ENCODE results near the gene HSPA5.
"Not testable (repeated sequence)": the region's sequence is repeated elsewhere in the genome, so short reads cannot be mapped to it uniquely, and the experiment has no call there.

HSPA5 gene

DNA sequence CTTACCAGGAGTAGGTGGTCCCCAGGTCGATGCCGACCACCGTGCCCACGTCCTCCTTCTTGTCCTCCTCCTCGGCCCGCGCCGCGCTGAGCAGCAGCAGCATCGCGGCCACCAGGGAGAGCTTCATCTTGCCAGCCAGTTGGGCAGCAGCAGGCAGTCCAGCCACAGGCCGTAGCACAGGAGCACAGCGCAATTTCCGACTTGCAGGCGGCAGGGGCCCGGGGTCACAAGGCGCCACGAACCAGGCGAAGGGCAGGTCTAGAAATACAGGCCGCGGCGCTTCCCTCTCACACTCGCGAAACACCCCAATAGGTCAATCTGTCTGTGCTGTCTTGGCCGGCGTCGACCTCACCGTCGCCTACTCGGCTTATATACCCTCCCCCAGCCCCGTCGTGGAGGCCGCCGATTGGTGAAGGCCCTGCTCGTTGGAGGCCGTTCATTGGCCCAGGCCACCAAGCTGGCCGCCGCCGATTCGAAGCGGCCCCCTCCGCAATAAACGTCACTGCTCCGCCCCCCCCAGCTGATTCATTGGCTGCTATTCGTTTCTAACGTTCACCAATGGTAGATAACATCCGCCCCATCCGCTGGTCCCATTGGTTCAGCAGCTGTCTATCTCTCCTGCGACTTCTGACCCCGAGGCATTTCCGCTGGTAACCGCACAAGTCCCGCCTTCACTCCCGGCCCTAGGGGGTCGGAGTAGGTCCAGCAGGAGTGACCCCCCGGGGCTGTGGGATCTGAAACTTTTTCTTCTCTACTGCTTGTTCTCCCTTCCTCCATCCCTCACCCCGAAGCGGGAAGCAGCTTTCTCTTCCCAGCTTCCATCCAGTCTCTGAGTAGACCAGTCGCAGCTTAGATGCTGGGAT lies at the start of gene HSPA5:
TSS of gene HSPA5 (minus strand) at position 344 of the 863 bp plus-strand sequence. CDS start at position 127, 217 bp downstream.
- DNase-seq: peak; percentile 100

DNA sequence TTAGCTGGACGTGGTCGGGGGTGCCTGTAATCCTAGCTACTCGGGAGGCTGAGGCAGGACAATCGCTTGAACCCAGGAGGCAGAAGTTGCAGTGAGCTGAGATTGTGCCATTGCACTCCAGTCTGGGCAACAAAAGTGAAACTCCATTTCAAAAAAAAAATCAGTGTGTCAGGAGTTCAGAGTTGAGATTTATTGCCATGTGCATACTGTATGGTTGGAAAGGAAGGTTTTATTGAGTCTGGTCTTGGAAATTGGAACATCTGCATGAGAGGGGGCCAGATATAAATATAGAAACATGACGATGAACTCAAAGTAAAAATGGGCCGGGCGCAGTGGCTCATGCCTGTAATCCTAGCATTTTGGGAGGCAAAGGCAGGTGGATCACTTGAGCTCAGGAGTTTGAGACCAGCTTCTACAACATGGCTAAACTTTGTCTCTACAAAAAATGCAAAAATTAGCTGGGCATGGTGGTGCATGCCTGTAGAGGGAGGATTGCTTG lies 45.8 kb upstream of the HSPA5 start:
- DNase-seq: not testable (repeated sequence)

DNA sequence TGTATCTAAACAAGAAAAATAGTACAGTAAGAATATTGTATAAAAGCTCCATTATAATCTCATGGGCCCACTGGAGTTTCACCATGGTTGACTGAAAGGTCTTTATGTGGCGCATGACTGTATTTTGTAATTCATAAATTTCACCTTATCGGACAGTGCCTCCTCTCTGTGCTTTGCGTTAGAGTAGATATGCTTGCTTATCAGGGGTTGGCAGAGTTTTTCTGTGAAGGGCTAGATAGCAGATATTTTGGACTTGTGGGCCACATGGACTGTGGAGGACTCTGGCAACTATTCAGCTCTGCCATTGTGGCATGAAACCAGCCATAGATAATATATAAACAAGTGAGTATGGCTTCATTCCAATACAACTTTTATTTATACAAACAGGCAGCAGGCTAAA lies 43.7 kb upstream of the HSPA5 start:
- peak; percentile 99 for DNase-seq

DNA sequence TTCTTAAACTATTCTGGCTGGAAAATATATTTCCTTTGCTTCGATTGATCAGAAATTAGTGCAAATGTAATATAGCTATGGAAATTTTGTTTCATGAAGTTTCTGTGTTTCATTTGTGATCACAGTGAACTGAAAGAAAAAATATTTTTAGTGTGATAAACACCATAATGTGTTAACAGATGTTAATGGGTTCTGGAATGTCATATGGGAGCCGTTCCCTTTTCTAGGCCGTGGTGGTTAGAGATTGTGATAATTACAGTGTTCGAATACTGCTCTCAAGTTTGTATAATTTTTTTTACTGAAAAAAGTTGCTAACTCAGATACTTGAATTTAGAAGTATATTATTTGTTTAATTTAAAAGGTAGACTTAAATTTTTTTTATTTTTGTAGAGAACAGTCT lies 39.8 kb upstream of the HSPA5 start:
- DNase-seq: peak; percentile 31

DNA sequence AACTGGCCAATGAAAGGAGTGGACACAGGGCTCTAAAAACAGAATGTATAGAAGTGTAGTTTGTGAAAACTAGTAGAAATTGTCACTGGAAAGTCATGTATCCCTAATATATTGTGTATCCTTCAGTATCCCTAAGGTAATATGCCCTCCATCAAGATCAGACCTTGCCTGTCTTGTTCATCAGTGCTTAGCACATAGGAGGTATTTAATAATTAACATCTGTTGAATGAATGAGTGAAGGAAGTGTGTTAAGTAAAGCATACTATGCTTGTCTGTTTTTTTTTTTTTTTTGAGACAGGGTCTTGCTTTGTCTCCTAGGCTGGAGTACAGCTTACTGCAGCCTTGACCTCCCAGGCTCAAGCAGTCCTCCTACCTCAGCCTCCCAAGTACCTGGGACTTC lies 36.3 kb upstream of the HSPA5 start:
- DNase-seq: no peak

DNA sequence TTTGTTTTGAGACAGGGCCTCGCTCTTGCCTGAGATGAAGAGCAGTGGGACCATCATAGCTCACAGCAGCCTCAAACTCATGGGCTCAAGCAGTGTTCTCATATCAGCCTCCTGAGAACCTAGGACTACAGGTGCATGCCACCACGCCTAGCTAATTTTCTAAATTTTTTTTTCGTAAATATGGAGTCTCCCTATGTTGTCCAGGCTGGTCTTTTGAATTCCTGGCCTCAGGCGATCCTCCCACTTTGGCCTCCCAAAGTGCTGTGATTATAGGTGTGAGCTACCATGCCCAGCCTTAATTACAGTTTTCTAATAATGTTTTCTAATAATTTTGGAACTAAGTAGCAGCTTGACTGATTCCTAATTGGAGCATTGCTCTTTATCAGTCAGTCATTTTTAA lies 35.6 kb upstream of the HSPA5 start:
- DNase-seq: no peak

DNA sequence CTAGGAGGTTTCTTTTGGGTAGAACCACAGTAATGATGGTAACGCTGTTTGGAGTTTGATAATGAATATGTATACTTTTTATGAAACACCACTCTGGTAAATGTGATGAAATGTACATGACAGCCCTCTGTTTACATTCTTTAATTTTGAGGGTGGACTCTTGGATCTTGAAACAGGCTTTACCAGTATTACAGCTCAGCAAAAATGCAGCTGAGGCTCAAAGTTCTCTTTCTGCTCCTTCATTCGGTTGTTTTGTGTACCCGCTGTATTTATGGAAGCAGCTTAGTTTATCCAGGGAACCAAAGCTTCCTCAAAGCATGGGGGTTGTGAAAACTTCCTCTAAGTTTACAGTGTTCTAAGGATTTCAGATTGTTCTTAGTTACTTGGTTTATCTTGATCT lies 31.6 kb upstream of the HSPA5 start:
- DNase-seq: no peak

DNA sequence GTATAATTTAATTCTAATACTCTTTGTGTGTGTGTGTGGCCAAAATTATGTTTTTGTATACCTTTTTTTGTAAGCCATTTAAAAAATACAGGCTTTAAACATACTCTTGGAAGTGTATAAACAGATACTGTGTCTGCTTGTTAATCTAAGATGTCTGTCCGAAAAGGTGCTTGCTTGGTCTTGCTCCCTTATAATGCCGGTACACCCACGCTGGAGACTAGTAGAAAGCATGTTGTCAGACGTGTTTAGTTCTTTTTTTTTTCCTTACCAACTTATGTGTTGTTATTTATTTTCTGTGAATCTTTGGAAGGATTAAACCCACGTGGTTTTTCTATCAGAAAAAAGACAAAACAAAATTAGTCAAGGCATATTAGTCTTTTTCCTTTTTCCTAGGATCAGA lies 29.9 kb upstream of the HSPA5 start:
- DNase-seq: no peak

DNA sequence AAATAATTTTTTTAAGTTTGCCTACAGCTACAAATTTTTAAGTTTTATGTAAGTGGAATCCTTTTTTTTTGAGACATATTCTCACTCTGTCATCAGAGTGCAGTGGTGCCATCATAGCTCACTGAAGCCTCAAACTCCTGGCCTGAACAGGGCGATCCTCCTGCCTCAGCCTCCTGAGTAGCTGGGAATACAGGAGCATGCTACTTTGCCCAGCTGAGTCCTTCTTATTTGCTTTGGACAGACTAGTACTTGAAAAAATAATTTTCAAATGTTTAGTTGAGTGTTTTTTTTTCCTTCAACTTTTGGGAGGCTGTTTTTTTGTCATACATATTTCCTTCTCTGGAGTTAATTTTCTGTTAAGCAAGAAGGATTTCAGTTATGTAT lies 27.9 kb upstream of the HSPA5 start:
- no peak for DNase-seq

DNA sequence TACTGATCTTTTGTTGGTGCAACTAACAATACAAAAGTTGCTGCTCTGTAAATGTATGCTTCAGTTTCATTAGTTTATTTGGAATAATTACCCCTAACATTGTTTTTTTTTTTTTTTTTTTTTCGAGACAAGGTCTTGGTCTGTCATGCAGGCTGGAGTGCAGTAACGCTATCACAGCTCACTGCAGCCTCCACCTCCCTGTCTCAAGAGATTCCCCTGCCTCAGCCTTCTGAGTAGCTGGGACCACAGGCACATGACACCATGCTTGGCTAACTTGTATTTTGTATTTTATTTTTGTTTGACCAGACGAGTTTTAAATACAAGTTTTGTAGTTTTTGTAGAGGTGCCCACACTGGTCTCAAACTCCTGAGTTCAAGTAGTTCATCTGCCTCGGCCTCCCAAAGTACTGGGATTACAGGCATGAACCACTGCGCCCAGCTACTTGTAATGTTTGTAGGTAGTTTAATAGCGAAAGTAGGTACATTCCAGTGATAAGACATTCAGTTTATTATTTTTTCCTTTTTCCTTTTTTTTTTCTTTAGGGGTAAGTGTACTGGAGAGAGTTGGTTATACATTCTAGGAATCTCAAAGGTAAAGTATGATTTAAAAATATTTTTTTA lies 27.4 kb upstream of the HSPA5 start:
- no peak for DNase-seq

DNA sequence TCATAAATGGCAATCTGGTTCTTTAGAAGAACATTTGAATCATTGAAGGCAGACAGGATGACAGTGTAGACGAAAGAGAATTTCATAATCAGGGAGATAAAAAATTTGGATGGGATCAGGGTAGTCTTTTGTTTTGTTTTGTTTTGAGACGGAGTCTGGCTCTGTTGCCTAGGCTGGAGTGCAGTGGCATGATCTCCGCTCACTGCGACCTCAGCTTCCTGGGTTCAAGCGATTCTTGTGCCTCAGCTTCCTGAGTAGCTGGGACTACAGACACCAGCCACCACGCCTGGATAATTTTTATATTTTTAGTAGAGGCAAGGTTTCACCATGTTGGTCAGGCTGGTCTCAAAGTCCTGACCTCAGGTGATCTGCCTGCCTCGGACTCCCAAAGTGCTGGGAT lies 22.9 kb upstream of the HSPA5 start:
- not testable (repeated sequence) for DNase-seq

DNA sequence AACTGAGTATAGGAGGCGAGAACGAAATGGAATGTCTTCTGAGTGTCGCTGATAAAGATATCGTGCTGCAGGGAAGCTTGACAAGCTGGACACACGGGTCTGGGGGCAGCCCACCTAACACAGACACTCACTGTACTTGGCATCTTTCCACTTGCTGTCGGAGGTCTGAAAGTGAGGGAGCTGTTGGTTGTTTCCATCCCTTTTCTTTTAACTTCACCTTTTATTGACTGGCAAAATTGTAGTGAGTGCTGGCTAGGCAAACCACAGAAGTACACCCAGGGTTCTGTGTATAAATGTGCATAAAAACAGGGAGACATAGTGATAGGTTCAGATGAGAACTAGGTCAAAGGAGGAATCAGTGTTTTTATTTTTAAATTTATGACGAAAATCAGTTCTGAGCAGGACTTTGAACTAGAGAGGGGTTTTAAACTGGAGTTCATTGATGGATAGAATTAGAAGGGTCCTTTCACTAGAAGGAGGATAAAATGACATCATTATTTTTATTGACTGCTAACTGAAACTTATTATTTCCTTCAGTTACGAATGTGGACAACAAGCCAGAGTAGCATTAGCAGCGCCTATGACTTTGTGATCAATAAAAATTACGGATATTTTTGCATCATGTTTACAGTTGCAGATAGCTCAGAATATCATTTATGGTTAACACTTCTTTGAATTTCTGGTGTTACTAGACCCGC lies 21.3 kb upstream of the HSPA5 start:
- peak; percentile 62 for DNase-seq

DNA sequence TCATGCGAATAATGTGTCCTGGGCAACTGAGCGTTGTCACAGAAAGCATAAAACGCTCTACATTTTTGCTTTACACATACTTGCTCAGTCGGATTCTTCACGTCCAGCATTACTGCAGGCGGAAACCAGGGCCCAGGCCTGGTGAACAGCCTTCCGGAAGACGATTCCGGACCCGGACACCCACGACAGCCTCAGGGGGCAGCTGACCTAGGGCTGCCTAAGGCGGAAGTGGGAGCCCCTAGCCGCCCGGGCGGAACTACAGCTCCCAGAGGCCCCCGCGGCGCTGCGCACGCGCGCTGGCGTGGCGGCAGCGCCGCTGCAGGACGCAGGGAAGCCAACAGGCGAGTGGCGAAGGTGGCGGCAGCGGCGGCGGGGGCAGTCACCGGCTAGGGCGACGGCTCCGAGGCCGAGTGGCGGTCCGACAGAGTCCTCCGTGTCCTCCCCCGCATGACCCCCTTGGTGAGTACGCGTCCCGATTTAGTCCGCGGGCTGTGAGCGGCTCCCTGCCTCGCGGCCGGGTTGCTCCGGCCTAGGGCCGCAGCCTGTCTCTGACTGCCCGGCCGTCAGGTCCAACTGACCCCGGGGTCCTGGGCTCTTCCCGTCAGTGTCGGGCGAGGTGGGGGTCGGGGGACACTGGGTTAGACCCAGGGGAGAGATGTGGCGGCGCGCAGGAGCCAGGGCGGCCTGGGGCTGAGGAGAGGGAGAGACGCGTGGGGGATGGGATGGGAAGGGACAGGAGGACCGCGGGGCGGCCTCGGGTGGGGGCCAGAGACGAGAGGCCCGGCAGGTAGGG lies 20.6 kb upstream of the HSPA5 start, which contains the start of gene GAPVD1:
TSS of gene GAPVD1 (plus strand) at position 326 of the 793 bp plus-strand sequence. CDS start 37,096 bp downstream, outside the sequence.
- peak; percentile 96 for DNase-seq

DNA sequence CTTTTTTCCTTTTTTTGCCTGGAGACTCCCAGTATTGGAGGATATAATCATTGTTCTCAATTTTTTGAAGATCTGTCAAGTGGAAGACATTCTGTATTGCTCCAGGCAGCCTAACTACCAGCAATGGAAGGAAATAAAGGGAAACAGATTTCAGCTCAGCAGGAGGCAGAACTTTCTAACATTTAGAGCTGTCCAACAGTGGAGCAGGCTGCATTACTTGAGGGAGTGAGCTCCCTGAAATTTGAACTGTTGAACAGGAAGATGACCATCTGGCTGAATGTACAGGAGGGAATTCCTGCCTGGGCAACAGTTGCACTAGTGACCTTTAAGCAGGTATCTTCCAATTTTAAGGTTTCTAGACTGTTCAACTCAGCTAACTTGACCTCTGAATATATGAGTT lies 19.4 kb upstream of the HSPA5 start:
- no peak for DNase-seq

DNA sequence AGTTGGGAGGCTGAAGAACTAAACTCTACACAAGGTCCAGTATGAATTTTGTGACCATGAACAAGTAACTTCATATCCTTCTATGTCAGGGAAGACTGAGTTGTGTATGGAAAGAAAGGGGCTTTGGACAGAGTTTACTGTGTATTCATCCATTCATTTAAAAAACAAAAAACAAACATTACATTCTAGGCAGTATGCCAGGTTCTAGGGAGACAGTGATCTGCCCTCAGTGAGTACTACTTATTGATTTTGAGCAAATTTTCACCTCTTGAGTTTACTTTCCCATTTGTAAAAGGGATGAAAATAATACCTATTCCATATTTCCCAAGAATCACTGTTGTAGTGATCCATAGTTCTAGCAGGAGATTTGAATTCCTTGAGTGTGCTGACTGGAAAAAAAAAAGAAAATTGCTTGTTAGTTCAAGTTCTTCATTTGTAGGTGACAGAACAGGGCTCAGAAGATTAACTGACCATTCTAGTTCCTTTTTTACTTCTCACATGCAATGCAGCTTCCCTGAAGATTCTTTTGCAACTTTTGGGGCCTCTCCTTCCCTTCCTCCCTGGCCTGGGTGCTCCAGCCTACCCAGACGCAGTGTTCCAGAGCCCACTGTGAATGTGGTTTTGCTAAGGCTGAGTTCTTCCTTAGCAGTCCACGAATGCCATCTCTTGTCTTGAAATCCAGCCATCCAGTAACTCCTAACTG lies 17.8 kb upstream of the HSPA5 start:
- DNase-seq: peak; percentile 62

DNA sequence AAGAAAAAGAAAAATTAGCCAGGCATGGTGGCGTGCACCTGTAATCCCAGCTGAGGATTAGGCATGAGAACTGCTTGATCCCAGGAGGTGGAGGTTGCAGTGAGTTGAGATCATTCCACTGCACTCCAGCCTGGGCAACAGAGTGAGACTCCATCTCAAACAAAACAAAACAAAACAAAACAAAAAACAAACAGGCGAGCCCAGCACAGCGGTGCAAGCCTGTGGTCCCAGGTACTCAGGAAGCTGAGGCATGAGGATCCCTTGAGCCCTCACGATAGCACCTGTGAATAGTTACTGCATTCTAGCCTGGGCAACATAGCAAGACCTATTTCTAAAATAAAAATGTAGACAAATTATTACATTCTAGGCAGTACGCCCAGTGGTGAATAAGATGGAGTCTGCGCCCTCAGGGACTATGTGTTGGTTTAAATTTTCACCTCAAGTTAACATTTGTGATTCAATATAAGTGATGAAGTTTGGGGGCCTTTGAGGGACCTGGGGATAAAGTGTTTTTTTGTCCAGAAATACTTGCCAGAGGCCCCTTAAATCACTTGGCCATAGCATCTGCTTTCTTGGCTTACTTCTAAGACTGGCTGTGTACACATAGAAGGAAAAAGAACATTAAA lies 17.1 kb upstream of the HSPA5 start:
- no peak for DNase-seq

DNA sequence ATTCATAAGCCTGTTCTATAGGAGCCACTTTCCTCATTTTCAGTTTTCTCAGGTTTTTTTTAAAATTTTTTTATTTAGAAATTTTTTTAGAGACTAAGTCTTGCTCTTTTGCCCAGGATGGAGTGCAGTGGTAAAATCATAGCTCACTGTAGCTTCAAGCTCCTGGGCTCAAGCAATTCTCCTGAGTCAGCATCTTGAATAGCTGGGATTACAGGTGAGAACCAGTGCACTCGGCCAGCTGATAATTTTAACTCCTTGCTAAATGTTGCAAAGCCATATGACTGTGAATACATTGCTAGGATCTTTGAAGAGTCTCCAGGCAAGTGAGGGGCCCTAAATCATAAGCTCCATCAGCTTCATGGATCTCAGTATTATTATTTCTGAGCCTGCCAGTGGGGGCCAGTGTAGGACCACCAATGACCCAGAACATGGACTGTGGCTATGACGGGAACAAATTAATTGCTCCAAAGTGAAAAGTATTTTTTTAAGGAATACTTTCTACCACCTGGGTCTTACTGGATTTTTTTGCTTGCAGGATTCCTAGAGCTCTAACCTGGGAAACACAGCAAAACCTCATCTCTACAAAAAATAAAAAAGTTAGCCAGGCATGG lies 14.7 kb upstream of the HSPA5 start:
- DNase-seq: peak; percentile 68

DNA sequence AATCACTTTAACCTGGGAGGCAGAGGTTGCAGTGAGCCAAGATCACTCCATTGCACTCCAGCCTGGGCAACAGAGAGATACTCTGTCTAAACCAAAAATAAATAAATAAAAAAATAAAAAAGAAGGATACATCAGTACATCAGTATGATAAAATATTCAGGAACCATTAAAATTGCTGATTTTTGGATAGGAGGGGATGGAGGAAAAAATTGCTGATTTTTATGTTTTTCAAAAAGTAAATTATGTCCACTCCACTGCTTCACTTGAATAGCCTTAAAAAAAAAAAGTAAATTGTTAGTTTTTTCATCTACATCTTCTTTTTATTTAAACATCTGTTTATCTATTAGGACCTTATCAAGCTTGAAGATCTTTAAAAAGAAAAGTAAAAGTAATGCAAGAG lies 13.1 kb upstream of the HSPA5 start:
- no peak for DNase-seq

DNA sequence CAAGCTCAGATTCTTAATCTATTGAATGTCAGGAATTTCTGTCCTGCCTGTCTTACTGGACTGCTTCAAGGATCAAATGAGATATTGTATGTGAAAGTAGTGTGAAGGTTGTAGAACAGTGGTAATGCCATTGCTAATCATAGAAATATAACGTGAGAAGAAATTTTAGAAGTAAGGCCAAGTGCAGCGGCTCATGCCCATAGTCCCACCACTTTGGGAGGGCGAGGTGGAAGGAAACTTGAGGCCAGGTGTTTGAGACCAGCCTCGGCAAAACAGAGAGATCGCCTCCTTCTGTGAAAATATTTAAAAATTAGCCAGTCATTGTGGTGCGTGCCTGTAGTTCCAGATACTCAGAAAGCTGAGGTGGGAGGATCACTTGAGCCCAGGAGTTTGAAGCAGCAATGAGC lies 5.1 kb upstream of the HSPA5 start:
- peak; percentile 11 for DNase-seq

DNA sequence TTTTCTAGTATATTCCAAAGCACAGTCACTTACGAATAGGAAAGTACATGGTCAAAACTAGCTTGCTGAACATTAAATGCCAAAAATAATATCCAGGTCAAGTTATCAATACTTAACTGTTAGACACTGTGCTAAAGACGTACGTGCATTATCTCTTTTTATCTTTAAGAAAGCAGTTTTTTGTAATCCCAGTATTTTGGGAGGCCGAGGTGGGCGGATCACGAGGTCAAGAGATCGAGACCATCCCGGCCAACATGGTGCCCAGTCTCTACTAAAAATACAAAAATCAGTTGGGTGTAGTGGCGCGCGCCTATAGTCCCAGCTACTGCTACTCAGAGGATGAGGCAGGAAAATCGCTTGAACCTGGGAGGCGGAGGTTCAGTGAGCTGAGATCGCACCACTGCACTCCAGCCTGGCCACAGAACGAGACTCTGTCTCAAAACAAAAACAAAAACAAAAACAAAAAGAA lies 2.7 kb upstream of the HSPA5 start:
- no peak for DNase-seq

Measured in hematopoietic multipotent progenitor cell treated with erythropoietin and hydrocortisone succinate and interleukin-3 and kit ligand, for 6 days (in vitro differentiated cells).